ENCODE data around the gene CADM1.

CADM1 gene

DNA sequence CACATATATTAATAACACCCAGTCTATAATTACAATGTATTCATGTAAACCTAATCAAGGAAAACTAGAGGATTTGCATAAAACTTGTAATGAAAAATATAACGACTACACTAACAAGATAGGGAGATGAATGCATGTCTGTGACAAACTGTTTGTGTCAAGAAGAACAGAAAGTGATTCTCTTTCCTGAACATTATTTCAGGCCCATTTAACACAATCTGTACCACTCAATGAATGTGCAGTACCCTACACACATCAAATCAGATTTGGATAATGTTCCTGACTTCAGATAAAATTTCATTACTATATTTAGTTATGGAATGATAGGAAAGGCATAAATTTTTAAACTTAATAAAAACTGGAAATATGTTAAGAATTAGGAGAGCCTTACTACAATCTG, 93.1 kb downstream of the CADM1 start:
- Histone ChIP-seq H3K36me3 (ENCODE audit: insufficient read depth, low read length) (no peaks in the 10 kb centered on the region), H2AFZ (ENCODE audit: low read depth, low read length) (no peak overlapping the region), H3K4me1 (ENCODE audit: insufficient read depth, low read length) (peaks cover 15% of the 10 kb centered on the region), H3K4me3 (ENCODE audit: low read length) (no peak overlapping the region), H3K9me3 (ENCODE audit: low read length) (no peaks in the 10 kb centered on the region), H3K27me3 (ENCODE audit: insufficient read depth, low read length) (no peaks in the 10 kb centered on the region)

DNA sequence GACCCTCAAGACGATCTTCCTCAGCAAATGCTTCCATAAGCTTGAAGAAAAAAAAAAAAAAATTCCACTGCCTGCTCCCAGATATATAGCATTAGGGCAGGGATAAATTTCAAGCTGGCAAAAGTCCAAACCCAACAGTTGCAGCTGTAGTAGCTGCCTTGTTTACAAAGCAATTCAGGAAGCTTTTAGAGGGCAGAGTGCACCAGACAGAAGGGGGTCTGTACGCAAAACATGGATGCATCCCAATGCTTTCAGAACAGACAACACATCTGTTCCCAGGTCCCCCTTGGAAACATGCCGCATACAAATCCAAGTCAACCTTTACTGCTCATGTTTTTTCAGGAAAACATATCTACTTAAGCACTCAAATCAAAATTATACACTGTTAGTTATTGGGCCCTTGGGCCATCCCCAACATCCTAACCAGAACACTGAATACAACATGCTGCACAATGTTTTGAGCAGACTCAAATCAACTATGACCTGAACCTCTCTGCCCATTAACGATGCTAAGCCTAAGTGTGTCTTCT, 94.5 kb downstream of the CADM1 start:
- H3K36me3 ChIP-seq (ENCODE audit: insufficient read depth, low read length), result no peaks in the 10 kb centered on the region
- H3K27me3 ChIP-seq (ENCODE audit: insufficient read depth, low read length), result no peaks in the 10 kb centered on the region
- H2AFZ ChIP-seq (ENCODE audit: low read depth, low read length), result no peak overlapping the region
- no peak overlapping the region for H3K4me3 ChIP-seq (ENCODE audit: low read length)
- no peaks in the 10 kb centered on the region for H3K9me3 ChIP-seq (ENCODE audit: low read length)
- peaks cover 15% of the 10 kb centered on the region for H3K4me1 ChIP-seq (ENCODE audit: insufficient read depth, low read length)

DNA sequence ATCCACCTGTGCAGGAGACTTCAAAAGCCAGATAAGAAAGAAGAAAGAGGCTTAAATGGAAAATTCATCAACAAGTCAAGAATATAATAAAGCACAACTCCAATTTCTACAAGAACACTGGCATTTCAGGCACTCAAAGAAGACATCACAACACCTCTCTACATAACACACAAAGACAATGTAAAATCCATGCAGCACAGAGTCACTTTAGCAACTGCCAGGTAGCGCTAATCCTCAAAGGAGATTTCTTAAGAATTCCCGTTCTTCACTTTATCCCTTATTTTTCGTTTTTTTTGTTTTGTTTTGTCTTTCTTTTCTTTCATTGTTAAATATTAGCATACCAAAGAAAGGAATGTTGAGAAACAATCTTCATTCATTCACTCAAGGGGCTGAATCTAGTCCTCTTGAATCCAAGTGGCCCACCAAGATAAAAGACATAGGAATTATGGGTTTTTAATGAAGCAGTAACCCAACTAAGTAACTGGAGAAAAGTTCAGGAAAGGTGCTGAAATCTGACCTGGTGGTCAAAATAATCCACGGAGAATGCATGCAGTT, 95.0 kb downstream of the CADM1 start:
- Histone ChIP-seq H3K36me3 (ENCODE audit: insufficient read depth, low read length) (no peaks in the 10 kb centered on the region), H3K27me3 (ENCODE audit: insufficient read depth, low read length) (no peaks in the 10 kb centered on the region), H3K4me3 (ENCODE audit: low read length) (no peak overlapping the region), H3K9me3 (ENCODE audit: low read length) (no peaks in the 10 kb centered on the region), H3K4me1 (ENCODE audit: insufficient read depth, low read length) (peaks cover 15% of the 10 kb centered on the region), H2AFZ (ENCODE audit: low read depth, low read length) (no peak overlapping the region)

DNA sequence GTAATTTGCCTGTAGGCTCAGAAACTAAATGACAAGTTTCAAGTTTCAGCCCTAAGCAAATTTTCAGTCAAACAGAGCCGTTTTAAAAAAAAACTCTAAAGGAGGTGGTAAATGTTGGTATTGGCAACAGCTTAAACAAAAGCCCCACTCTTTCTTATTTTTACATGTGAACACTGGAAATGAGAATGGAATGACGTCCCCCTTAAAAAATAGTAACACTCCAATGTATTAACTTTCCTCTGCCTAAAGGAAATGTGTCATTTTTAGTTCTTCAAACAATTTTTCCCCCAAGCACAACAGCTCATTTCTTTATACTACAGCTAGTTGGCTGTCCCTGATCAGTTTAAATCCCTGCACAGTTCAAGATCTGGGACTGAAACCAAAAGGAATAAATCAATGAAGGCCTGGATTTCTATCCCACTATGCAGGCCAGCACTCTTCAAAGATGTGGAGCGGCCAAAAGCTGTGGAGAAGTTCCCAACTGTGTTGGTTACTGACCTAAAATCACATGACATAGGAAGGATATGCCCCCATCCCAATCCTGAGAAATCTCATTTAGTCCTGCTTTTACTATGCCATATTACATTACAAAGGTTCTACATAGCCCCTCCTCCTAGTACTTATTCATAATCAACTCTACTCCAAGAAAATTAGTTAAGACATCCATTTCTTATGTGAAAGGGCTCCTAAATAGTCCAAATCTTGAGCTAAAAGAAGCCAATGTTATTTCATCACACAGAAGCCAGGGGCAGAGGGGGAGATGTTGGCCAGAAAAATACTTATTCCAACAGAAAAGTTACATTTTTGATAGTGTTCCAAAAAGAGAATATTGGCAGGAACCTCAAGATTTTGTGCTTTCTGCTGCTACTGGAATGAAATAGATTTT, 95.9 kb downstream of the CADM1 start:
- H3K9me3 ChIP-seq (ENCODE audit: low read length), result no peaks in the 10 kb centered on the region
- H2AFZ ChIP-seq (ENCODE audit: low read depth, low read length), result no peak overlapping the region
- H3K36me3 ChIP-seq (ENCODE audit: insufficient read depth, low read length), result no peaks in the 10 kb centered on the region
- no peaks in the 10 kb centered on the region for H3K27me3 ChIP-seq (ENCODE audit: insufficient read depth, low read length)
- H3K4me3 ChIP-seq (ENCODE audit: low read length), result no peak overlapping the region
- peaks cover 15% of the 10 kb centered on the region for H3K4me1 ChIP-seq (ENCODE audit: insufficient read depth, low read length)

DNA sequence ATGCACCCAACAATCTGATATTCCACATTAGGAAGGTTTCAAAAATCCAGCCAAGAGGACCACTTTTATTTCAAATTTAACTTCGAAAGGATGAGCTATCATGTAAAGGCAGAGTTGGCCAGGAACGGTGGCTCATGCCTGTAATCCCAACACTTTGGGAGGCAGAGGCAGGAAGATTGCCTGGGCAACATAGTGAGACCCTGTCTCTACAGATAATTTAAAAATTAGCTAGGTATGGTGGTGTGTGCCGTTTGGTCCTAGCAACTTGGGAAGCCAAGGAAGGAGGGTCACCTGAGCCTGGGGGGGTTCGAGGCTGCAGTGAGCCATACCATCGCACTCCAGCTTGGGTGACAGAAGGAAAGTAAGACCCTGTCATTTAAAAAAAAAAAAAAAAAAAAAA, 96.7 kb downstream of the CADM1 start:
- Histone ChIP-seq H3K4me3 (ENCODE audit: low read length) (no peak overlapping the region), H3K27me3 (ENCODE audit: insufficient read depth, low read length) (no peaks in the 10 kb centered on the region), H3K36me3 (ENCODE audit: insufficient read depth, low read length) (no peaks in the 10 kb centered on the region), H2AFZ (ENCODE audit: low read depth, low read length) (no peak overlapping the region), H3K4me1 (ENCODE audit: insufficient read depth, low read length) (peaks cover 15% of the 10 kb centered on the region), H3K9me3 (ENCODE audit: low read length) (no peaks in the 10 kb centered on the region)

DNA sequence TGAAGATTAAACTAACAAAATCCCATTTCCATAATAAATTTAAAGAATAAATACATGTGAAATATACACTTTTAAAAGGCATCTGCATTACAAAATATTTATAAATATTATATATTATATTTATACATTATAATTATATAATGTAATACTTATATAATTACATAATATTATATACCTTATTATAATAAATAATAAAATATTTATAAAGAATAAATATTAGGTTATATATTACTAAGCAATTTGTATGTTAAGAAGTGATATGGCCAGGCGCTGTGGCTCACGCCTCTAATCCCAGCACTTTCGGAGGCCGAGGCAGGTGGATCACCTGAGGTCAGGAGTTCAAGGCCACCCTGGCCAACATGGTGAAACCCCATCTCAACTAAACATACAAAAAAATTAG, 97.8 kb downstream of the CADM1 start:
- Histone ChIP-seq H3K9me3 (ENCODE audit: low read length) (no peaks in the 10 kb centered on the region), H2AFZ (ENCODE audit: low read depth, low read length) (no peak overlapping the region), H3K4me3 (ENCODE audit: low read length) (no peak overlapping the region), H3K4me1 (ENCODE audit: insufficient read depth, low read length) (peaks cover 15% of the 10 kb centered on the region), H3K27me3 (ENCODE audit: insufficient read depth, low read length) (no peaks in the 10 kb centered on the region), H3K36me3 (ENCODE audit: insufficient read depth, low read length) (no peaks in the 10 kb centered on the region)

DNA sequence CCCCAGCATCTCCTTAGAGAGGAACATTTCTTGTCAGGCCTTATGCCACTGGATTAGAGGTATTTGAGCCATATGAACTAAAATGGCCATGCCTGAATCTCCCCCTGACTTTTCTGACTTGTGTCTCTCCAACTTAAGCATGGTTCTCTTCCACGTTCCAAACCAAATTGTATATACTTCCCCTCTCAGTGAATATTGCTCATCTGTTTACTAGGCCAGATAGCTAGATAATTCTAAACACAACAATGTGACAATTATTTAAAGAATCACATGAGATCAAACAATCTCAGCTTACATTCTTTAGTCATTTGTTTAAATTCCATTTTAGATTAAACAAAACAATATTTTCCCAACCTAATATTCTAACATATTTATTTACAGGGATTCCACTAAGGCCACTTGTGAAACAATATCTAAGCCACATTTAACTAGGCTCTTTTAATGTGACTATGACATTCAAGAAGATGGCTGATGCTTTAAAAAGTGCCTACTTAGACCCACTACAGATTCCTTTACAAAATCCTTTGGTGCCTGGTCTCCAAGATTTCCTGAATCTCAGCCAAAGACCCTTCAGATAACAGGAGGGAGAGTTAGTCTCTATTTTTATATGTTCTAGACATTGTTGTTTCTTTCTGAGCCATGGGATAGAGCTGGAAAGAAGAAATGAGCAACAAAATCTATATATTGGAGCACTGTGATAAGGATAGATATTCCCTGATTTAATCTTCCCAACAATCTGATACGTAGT, 105.7 kb downstream of the CADM1 start:
- Histone ChIP-seq H3K4me3 (ENCODE audit: low read length) (no peak overlapping the region), H3K27me3 (ENCODE audit: insufficient read depth, low read length) (no peaks in the 10 kb centered on the region), H3K9me3 (ENCODE audit: low read length) (no peaks in the 10 kb centered on the region), H3K36me3 (ENCODE audit: insufficient read depth, low read length) (no peaks in the 10 kb centered on the region), H3K4me1 (ENCODE audit: insufficient read depth, low read length) (no peaks in the 10 kb centered on the region), H2AFZ (ENCODE audit: low read depth, low read length) (no peak overlapping the region)

DNA sequence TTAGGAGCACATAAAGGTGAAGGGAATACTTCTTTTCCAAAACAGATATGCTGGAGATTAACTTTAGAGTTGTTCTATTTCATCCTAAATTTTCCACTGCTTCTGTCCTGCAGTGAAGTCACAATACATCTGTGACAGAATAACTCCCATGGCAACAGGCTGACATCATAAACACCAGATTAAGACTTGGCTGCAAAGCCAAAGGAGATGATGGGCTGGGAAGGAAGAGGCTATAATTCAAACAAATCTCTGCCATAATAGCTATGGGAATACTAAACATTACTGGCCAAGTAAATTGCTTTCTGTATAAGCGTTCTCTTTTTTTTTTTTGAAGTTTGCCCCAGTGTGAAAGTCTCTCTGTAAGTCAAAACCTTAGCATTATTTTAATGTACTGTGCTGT, 107.7 kb downstream of the CADM1 start:
- Histone ChIP-seq H3K36me3 (ENCODE audit: insufficient read depth, low read length) (no peaks in the 10 kb centered on the region), H3K4me1 (ENCODE audit: insufficient read depth, low read length) (peaks cover 4% of the 10 kb centered on the region), H2AFZ (ENCODE audit: low read depth, low read length) (no peak overlapping the region), H3K27me3 (ENCODE audit: insufficient read depth, low read length) (no peaks in the 10 kb centered on the region), H3K4me3 (ENCODE audit: low read length) (no peak overlapping the region), H3K9me3 (ENCODE audit: low read length) (no peaks in the 10 kb centered on the region)

DNA sequence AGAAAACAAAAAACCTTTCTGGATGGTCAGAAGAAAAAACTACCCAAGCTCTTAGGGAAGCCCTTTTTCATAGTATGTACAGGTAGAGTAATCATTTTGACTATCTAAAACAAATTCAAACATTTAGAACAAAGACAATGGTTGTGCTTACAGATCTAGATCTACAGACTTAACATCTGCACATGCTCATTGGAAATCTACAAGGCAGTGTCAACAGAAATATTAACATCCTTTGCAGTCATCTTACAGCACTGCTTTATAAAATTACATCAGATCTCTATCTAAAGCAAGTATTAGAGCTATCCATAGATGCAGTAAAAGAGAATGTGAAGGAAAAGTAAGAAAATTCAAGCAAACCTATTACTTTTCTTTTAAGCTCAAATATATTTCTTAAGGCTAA, 110.3 kb downstream of the CADM1 start:
- Histone ChIP-seq H2AFZ (ENCODE audit: low read depth, low read length) (no peak overlapping the region), H3K4me1 (ENCODE audit: insufficient read depth, low read length) (peaks cover 22% of the 10 kb centered on the region), H3K27me3 (ENCODE audit: insufficient read depth, low read length) (no peaks in the 10 kb centered on the region), H3K36me3 (ENCODE audit: insufficient read depth, low read length) (no peaks in the 10 kb centered on the region), H3K9me3 (ENCODE audit: low read length) (no peaks in the 10 kb centered on the region), H3K4me3 (ENCODE audit: low read length) (no peak overlapping the region)

DNA sequence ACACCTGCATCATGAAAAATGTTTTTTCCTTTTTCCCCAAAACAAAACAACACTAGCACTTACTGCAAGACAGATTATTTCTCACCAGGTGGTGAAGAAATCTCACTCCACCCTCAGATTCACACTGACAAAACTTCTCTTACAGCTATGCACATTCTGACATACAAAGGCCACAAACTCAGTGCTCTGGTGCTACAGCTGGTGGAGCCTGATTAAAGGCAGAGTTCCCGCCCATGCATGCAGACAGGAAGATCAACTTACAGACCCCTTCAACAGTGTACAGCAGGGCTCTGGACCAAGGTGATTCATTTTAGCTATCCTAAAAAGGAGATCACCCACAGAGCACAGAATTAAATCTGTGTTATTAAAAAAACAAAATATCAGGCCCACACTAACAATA, 112.6 kb downstream of the CADM1 start:
- peaks cover 27% of the 10 kb centered on the region for H3K4me1 ChIP-seq (ENCODE audit: insufficient read depth, low read length)
- H3K27me3 ChIP-seq (ENCODE audit: insufficient read depth, low read length), result no peaks in the 10 kb centered on the region
- H3K9me3 ChIP-seq (ENCODE audit: low read length), result no peaks in the 10 kb centered on the region
- H3K4me3 ChIP-seq (ENCODE audit: low read length), result peak overlapping the region; percentile 31
- no peak overlapping the region for H2AFZ ChIP-seq (ENCODE audit: low read depth, low read length)
- no peaks in the 10 kb centered on the region for H3K36me3 ChIP-seq (ENCODE audit: insufficient read depth, low read length)

DNA sequence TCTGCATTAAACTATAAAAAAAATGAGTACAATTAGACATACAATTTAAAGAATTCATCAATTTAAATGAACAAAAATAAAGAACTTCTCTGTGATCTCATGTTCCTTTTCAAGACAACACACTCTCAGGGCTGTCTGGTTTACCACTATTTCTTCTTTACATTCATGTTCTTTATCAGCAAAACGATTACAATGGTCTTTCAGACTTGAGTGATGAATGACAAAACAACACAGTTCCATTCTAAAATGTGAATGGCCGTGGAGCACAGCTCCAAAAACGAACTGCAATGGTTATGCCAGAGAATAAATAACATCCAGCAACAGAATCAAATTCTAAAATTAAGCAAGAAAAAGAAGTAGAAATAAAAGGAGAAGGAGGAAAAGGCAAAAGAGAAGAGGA, 113.1 kb downstream of the CADM1 start:
- peaks cover 30% of the 10 kb centered on the region for H3K4me1 ChIP-seq (ENCODE audit: insufficient read depth, low read length)
- H3K36me3 ChIP-seq (ENCODE audit: insufficient read depth, low read length), result no peaks in the 10 kb centered on the region
- H3K4me3 ChIP-seq (ENCODE audit: low read length), result peak overlapping the region; percentile 31
- no peak overlapping the region for H2AFZ ChIP-seq (ENCODE audit: low read depth, low read length)
- no peaks in the 10 kb centered on the region for H3K27me3 ChIP-seq (ENCODE audit: insufficient read depth, low read length)
- no peaks in the 10 kb centered on the region for H3K9me3 ChIP-seq (ENCODE audit: low read length)

DNA sequence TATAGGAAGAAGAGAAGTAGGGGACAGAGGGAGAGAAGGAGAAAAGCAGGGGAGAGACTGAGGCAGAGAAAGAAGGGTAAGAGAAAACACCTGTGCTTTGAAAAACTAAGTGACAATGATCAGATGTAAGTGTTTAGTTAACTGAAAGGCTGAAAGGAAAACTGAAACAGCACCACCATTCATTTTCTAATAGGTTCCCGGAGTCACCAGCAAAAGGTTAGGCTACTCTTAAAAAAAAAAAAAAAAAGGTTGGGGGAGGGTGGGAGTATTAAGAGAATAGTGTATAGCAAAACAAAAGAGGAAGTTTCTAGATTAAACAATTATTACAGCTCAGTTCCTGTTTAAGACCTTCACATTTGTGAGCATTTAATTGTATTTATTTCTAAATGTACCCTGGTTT, 113.8 kb downstream of the CADM1 start:
- Histone ChIP-seq H3K4me1 (ENCODE audit: insufficient read depth, low read length) (peaks cover 32% of the 10 kb centered on the region), H3K36me3 (ENCODE audit: insufficient read depth, low read length) (no peaks in the 10 kb centered on the region), H3K4me3 (ENCODE audit: low read length) (peak overlapping the region; percentile 31), H3K9me3 (ENCODE audit: low read length) (no peaks in the 10 kb centered on the region), H2AFZ (ENCODE audit: low read depth, low read length) (no peak overlapping the region), H3K27me3 (ENCODE audit: insufficient read depth, low read length) (no peaks in the 10 kb centered on the region)

DNA sequence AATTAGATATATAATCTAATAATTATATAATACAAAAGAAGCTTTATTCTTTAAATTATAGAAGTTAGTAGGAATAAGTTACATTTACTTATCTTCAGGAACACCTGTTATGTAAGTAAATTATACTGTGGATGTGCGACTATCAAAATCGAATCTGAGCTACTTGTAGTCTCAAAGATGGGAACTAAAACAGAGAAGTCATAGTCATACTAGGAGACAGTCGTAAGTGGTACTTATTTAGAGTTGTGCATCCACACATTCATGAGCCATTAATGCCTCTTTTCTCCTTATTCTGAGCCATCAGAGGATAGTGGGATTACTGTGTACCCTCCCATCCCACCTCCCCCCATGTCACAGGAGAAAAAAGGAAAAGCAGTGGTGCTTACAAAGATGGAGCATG, 114.4 kb downstream of the CADM1 start:
- no peaks in the 10 kb centered on the region for H3K36me3 ChIP-seq (ENCODE audit: insufficient read depth, low read length)
- no peak overlapping the region for H3K4me3 ChIP-seq (ENCODE audit: low read length)
- no peaks in the 10 kb centered on the region for H3K27me3 ChIP-seq (ENCODE audit: insufficient read depth, low read length)
- H3K9me3 ChIP-seq (ENCODE audit: low read length), result no peaks in the 10 kb centered on the region
- H2AFZ ChIP-seq (ENCODE audit: low read depth, low read length), result no peak overlapping the region
- peaks cover 32% of the 10 kb centered on the region for H3K4me1 ChIP-seq (ENCODE audit: insufficient read depth, low read length)

All from neuron (in vitro differentiated cells).